NOMO-1 (cell line): ENCODE measurements around the gene KYAT1.
"Not testable (repeated sequence)": the region's sequence is repeated elsewhere in the genome, so short reads cannot be mapped to it uniquely, and the experiment has no call there.

Experiments used
- DNase-seq, 2 experiments: peaks; one replicate each; lab custom pipeline; 2025; ENCODE audit not compliant: unreplicated experiment in 2 of 2; lab: John Stamatoyannopoulos, UW

Gene KYAT1

GRCh38 chr9:128843171-128843570 lies 38.6 kb downstream of the KYAT1 start:
- not testable (repeated sequence) for DNase-seq

- DNase-seq, result no peak
Measured at GRCh38 chr9:128841694-128842492, 39.9 kb downstream of the KYAT1 start.

GRCh38 chr9:128840524-128840923 lies 41.2 kb downstream of the KYAT1 start:
- DNase-seq, result no peak

GRCh38 chr9:128838338-128838737 lies 43.4 kb downstream of the KYAT1 start:
- DNase-seq, result no peak

- no peak for DNase-seq
Measured at GRCh38 chr9:128836509-128837145, 45.1 kb downstream of the KYAT1 start.

GRCh38 chr9:128835246-128836210 lies 46.2 kb downstream of the KYAT1 start:
- DNase-seq, result no peak

GRCh38 chr9:128833696-128834095 lies 48.1 kb downstream of the KYAT1 start:
- DNase-seq, result no peak

- DNase-seq, result peak; percentile 93 to 99
Measured at GRCh38 chr9:128829477-128830251, 52.1 kb downstream of the KYAT1 start, which contains the start of gene SPOUT1. Gene SPOUT1, minus strand, starts transcription at chr9:128829794. Its CDS starts 14 bp downstream, at chr9:128829780.

GRCh38 chr9:128828719-128829452 lies 52.9 kb downstream of the KYAT1 start:
- DNase-seq, result no peak

- DNase-seq, result no peak
Measured at GRCh38 chr9:128828267-128828666, 53.5 kb downstream of the KYAT1 start.

GRCh38 chr9:128825923-128826700 lies 55.6 kb downstream of the KYAT1 start:
- DNase-seq, result no peak

- no peak for DNase-seq
Measured at GRCh38 chr9:128824911-128825310, 56.8 kb downstream of the KYAT1 start.

GRCh38 chr9:128823903-128824406 lies 57.8 kb downstream of the KYAT1 start:
- DNase-seq, result no peak

- DNase-seq, result no peak
Measured at GRCh38 chr9:128823362-128823902, 58.3 kb downstream of the KYAT1 start.

- no peak for DNase-seq
Measured at GRCh38 chr9:128822407-128823042, 59.2 kb downstream of the KYAT1 start.

- no peak for DNase-seq
Measured at GRCh38 chr9:128821584-128822406, 60.0 kb downstream of the KYAT1 start.
